ENCODE data around the gene ENPP1.

DNA sequence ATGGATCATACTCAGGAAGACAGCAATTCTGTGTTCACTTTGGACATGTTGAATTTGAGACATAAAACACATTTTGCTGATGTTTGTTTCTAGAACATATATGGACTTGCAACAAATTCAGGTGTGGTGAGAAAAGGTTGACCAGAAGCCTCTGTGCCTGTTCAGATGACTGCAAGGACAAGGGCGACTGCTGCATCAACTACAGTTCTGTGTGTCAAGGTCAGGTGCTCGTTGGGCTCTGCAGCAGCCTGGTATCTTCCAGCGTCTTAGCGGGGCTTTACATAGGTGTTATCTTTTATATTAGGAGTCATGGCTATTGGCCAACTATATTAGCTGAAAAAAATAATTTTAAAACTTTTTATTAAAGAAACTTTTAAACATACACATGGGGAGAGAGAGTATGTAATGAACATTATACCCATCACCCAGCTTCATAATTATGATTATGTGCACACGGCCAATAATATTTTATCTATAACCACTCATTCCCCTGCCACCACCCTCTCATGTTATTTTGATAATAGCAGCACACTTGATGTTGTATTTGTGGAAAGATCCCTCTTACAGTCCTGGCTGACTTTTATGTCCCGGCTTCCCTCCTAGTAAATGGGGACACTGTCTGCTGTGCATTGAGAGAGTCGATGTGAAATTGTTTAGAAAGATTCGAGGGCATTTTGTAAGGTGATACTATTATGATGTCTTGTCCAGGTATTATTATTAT, 43.4 kb downstream of the ENPP1 start:
- TF ChIP-seq, protein P1, sequence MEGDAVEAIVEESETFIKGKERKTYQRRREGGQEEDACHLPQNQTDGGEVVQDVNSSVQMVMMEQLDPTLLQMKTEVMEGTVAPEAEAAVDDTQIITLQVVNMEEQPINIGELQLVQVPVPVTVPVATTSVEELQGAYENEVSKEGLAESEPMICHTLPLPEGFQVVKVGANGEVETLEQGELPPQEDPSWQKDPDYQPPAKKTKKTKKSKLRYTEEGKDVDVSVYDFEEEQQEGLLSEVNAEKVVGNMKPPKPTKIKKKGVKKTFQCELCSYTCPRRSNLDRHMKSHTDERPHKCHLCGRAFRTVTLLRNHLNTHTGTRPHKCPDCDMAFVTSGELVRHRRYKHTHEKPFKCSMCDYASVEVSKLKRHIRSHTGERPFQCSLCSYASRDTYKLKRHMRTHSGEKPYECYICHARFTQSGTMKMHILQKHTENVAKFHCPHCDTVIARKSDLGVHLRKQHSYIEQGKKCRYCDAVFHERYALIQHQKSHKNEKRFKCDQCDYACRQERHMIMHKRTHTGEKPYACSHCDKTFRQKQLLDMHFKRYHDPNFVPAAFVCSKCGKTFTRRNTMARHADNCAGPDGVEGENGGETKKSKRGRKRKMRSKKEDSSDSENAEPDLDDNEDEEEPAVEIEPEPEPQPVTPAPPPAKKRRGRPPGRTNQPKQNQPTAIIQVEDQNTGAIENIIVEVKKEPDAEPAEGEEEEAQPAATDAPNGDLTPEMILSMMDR (IDR thresholded peaks at IDR 0.05; ENCODE audit: low read length), result no peak
- no peak for TF ChIP-seq EZH2 (IDR thresholded peaks at IDR 0.05; ENCODE audit: borderline replicate concordance, low read length)

Data from OCI-LY1 (cell line).